ENCODE data around the gene GPATCH2L.

Gene GPATCH2L

DNA sequence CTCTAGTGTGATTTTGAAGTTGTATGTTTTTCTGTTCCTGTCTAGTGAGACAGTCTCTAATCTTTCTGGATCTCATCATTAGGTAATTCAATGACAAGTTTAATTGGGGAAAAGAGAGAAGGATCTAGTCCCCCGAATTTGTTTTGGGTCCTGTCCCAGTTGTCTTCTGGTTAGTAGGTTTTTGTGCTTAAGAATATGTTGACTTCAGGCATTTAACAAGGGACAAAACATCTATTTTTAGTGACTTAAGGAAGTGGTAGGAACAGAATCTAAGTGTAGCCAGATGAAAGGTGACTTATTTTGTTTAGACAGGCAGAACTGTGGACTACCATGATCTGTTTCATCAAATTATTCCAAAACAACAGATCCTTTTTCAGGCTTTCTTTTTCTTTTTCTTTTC, 2.2 kb downstream of the GPATCH2L start:
- H3K27ac ChIP-seq = no peak overlapping the region
- H3K27me3 ChIP-seq = peaks cover 21% of the 10 kb centered on the region
- TF ChIP-seq, protein P1, sequence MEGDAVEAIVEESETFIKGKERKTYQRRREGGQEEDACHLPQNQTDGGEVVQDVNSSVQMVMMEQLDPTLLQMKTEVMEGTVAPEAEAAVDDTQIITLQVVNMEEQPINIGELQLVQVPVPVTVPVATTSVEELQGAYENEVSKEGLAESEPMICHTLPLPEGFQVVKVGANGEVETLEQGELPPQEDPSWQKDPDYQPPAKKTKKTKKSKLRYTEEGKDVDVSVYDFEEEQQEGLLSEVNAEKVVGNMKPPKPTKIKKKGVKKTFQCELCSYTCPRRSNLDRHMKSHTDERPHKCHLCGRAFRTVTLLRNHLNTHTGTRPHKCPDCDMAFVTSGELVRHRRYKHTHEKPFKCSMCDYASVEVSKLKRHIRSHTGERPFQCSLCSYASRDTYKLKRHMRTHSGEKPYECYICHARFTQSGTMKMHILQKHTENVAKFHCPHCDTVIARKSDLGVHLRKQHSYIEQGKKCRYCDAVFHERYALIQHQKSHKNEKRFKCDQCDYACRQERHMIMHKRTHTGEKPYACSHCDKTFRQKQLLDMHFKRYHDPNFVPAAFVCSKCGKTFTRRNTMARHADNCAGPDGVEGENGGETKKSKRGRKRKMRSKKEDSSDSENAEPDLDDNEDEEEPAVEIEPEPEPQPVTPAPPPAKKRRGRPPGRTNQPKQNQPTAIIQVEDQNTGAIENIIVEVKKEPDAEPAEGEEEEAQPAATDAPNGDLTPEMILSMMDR (IDR thresholded peaks at IDR 0.05) = no peak
- peaks cover 26 to 34% of the 10 kb centered on the region in 2 experiments for H3K4me1 ChIP-seq (ENCODE audit: control insufficient read depth in 1 of 2, insufficient read depth in 1 of 2, low read depth in 1 of 2, low read length in 1 of 2)
- peaks cover 28% of the 10 kb centered on the region for H3K36me3 ChIP-seq
- no peaks in the 10 kb centered on the region for H3K9me3 ChIP-seq
- H3K4me3 ChIP-seq (ENCODE audit: low read depth in 1 of 2, low read length in 1 of 2) = no peak overlapping the region

DNA sequence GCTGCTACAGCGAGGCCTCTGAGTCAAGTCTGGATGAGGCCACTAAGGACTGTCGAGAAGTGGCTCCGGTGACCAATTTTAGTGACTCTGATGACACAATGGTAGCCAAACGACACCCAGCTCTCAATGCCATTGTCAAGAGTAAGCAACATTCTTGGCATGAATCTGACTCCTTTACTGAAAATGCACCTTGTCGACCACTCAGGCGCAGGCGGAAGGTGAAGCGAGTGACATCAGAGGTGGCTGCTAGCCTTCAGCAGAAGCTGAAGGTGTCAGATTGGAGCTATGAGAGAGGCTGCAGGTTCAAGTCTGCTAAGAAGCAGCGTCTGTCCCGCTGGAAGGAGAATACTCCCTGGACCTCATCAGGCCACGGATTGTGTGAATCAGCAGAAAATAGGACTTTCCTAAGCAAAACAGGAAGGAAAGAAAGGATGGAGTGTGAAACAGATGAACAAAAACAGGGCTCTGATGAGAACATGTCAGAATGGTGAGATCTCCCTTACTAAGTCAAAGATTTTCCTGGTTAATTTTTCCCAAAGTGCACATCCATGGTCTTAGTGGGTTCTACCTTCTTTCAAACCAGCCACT, 2.9 kb downstream of the GPATCH2L start:
- TF ChIP-seq, protein P1 (IDR thresholded peaks at IDR 0.05) = no peak
- no peak overlapping the region for H3K4me3 ChIP-seq (ENCODE audit: low read depth in 1 of 2, low read length in 1 of 2)

DNA sequence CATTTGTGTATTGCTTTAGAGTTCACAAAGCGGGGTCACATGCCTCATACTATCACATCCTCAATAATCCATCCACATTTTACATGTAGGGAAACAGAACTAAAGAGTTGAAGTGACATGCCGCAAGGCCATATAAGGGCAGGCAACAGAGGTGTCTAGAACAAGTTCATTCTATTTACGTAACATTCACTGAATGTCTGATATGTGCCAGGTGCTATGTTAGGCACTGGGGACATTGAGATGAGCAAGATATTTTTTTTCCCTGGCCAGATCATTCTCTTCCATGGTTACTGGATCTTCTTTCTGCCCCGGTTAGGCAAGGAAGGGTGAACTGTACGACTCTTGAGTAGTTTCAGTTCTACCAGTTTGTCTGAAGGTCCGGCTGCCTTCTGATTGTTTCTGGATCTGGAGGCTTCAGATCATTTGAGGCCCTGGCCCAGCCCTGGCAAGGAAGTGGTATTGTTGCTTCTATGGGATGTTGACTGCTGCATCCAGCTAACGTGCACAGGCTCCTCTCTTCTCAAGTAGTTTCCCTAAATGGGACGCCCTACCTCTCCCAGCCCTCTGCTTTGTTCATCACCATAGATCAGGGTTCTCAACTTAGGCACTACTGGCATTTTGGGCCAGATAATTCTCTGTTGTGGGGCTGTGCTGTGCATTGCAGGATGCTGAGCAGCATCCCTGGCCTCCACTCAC, 12.1 kb downstream of the GPATCH2L start:
- Histone ChIP-seq H3K4me1 (ENCODE audit: control insufficient read depth in 1 of 2, insufficient read depth in 1 of 2, low read depth in 1 of 2, low read length in 1 of 2) (no peaks in the 10 kb centered on the region), H3K27me3 (no peaks in the 10 kb centered on the region), H3K36me3 (peaks cover 55% of the 10 kb centered on the region), H3K9me3 (no peaks in the 10 kb centered on the region), H3K4me3 (ENCODE audit: low read depth in 1 of 2, low read length in 1 of 2) (no peak overlapping the region), H3K27ac (no peak overlapping the region)
- TF ChIP-seq, protein P1 (IDR thresholded peaks at IDR 0.05) = no peak

More for the DNA sequence above, 2.9 kb downstream of the GPATCH2L start:
- H3K27ac ChIP-seq = no peak overlapping the region
- H3K36me3 ChIP-seq = peaks cover 35% of the 10 kb centered on the region
- H3K4me1 ChIP-seq (ENCODE audit: control insufficient read depth in 1 of 2, insufficient read depth in 1 of 2, low read depth in 1 of 2, low read length in 1 of 2) = peaks cover 26 to 34% of the 10 kb centered on the region in 2 experiments
- H3K27me3 ChIP-seq = peaks cover 14% of the 10 kb centered on the region
- no peaks in the 10 kb centered on the region for H3K9me3 ChIP-seq

DNA sequence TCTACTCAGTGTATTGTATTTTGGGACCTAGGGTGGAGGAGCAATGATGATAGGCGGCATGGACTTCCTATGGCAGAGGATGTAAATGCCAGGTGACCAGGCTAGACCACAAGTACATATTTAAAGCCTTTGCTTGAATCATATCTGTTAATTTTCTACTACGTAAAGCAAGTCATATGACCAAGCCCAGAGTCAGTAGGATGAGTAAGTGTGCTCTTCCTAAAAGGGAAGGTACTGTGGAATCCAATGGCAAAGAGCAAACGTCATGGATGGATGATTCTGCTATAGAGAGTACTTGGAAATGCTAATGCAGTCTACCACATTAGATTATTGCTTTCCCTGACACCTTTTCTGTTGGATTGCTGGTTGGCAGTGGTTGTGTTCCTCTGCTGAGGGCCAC, 16.8 kb downstream of the GPATCH2L start:
- Histone ChIP-seq H3K27ac (no peak overlapping the region), H3K27me3 (no peaks in the 10 kb centered on the region), H3K4me1 (ENCODE audit: control insufficient read depth in 1 of 2, insufficient read depth in 1 of 2, low read depth in 1 of 2, low read length in 1 of 2) (no peaks in the 10 kb centered on the region), H3K9me3 (no peaks in the 10 kb centered on the region), H3K4me3 (ENCODE audit: low read depth in 1 of 2, low read length in 1 of 2) (no peak overlapping the region), H3K36me3 (peaks cover 65% of the 10 kb centered on the region)
- TF ChIP-seq, protein P1 (IDR thresholded peaks at IDR 0.05) = no peak

DNA sequence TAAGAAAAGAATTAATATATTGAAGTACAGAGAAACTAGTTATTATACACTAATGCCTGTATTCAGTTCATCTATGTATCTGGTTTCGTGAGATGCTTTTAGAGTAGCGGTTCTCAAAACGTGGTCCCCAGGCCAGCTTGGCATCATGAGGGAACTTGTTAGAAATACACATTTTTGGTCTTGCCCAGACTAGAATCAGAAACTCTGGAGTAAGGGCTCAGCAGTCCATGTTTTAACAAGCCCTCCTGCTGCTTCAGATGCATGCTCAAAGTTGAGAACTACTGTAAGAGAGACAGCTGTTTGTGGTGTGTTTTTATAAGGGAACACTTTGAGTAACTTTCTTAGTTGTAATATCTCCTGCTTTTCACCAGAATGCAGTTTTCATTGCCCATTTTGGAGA, 18.1 kb downstream of the GPATCH2L start:
- Histone ChIP-seq H3K36me3 (peaks cover 74% of the 10 kb centered on the region), H3K27me3 (no peaks in the 10 kb centered on the region), H3K4me1 (ENCODE audit: control insufficient read depth in 1 of 2, insufficient read depth in 1 of 2, low read depth in 1 of 2, low read length in 1 of 2) (no peaks in the 10 kb centered on the region), H3K4me3 (ENCODE audit: low read depth in 1 of 2, low read length in 1 of 2) (no peak overlapping the region), H3K9me3 (no peaks in the 10 kb centered on the region), H3K27ac (no peak overlapping the region)
- TF ChIP-seq, protein P1 (IDR thresholded peaks at IDR 0.05) = no peak

Measured in neutrophil (primary cell).